Activated CD4-positive, alpha-beta memory T cell treated with anti-CD3 and anti-CD28 coated beads, Interleukin-2, amount 10 ng/mL, durations not matched to agents 7 days and 5 days (primary cell): ENCODE results near the gene SPDYE3. TPM values are rescaled to one million over a fixed set of nuclear protein-coding genes. Genes with fewer than 3 reads are reported as not detected.

Experiments
- CTCF ChIA-PET: fragments of 350-600 bp; sonication (Branson Sonifier 250); formaldehyde crosslinking; loops from one replicate; lab custom pipeline; 2021; ENCODE audit warnings: antibody characterized with exemption, inconsistent platforms; lab: Charles Lee
- POLR2A ChIA-PET: fragments of 350-600 bp; sonication (Branson Sonifier 250); formaldehyde crosslinking; loops from one replicate; lab custom pipeline; 2021; ENCODE audit warnings: antibody characterized with exemption; lab: Charles Lee
- DNase-seq: peaks from one replicate; pipeline ENCODE4 v3.0.0-alpha.2; 2020
- H3K27ac Mint-ChIP-seq: one replicate; pipeline ENCODE4 v1.8.0; 2021; ENCODE audit warnings: mild to moderate bottlenecking, mixed read lengths
- H3K27me3 Mint-ChIP-seq: one replicate; pipeline ENCODE4 v1.8.0; 2021; ENCODE audit warnings: mixed read lengths
- H3K36me3 Mint-ChIP-seq: one replicate; pipeline ENCODE4 v1.8.0; 2021; ENCODE audit warnings: low read depth, mixed read lengths
- H3K4me1 Mint-ChIP-seq: one replicate; pipeline ENCODE4 v1.8.0; 2021; ENCODE audit warnings: mixed read lengths
- H3K4me3 Mint-ChIP-seq: one replicate; pipeline ENCODE4 v1.8.0; 2021; ENCODE audit warnings: mild to moderate bottlenecking, mixed read lengths
- H3K9me3 Mint-ChIP-seq: one replicate; pipeline ENCODE4 v1.8.0; 2021; ENCODE audit warnings: mixed read lengths
- total RNA-seq, 2 experiments: library from RNA; stranded (reverse); gene quantifications; one replicate each; pipeline ENCODE4 v1.2.3, GENCODE V29; 2021

The SPDYE3 gene
- total RNA-seq, 2 experiments from 2014 or later = not detected

DNA sequence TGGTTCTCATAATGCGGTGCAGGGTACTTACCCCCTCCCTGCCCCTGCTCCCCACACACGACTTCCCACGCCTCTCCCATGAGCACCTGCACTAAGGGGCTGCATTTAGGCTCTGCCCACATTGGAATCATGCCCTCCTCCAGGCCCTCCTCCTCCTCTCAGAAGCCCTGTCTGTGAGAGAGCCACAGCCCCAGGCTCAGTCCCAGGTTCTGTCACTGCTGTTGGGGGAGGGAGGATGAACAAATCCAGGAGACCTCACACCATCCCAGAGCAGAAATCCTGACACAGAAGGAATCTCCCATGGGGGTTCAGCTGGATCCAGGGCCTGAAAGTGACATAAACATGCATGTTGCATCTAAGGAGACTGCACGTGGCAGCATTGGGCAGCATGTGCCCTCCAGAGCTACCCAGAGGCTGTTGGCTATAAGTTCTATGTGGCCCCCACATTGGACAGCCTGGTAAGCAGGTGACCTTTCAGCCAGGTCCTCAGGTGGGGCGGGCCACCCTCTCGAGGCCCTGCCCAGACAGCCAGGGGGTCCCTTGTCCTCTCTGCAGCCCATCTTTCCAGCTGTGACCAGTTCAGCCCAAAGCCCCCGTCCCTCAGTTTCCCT, 64.2 kb downstream of the SPDYE3 start:
- no peak overlapping the region for H3K4me3 Mint-ChIP-seq
- DNase-seq = no peak
- POLR2A ChIA-PET = interaction anchor here (0.9 kb wide), 1 partner anchor 58 kb away, joined by 3 read pairs; the partner anchor contains the start of gene MEPCE
- peaks cover 5% of the 10 kb centered on the region for H3K36me3 Mint-ChIP-seq
- H3K4me1 Mint-ChIP-seq = peaks cover 25% of the 10 kb centered on the region
- no peaks in the 10 kb centered on the region for H3K9me3 Mint-ChIP-seq
- no peak overlapping the region for H3K27ac Mint-ChIP-seq
- H3K27me3 Mint-ChIP-seq = no peaks in the 10 kb centered on the region
- CTCF ChIA-PET = no interaction called here

Other genes with a start within 250 kb of the SPDYE3 start
- gene ZNF3, start 226.0 kb upstream of the SPDYE3 start, total RNA-seq = 10 to 100 TPM; 21.1 to 22.1 TPM
- 10 to 100 TPM; 81.7 to 86.3 TPM for gene COPS6, start 218.7 kb upstream of the SPDYE3 start, total RNA-seq
- gene MCM7, start 206.3 kb upstream of the SPDYE3 start, total RNA-seq = 100 to 1,000 TPM; 266 to 273 TPM
- 10 to 100 TPM; 10.6 to 15.2 TPM for gene AP4M1, start 206.1 kb upstream of the SPDYE3 start, total RNA-seq
- gene TAF6, start 188.3 kb upstream of the SPDYE3 start, total RNA-seq = 10 to 100 TPM; 54.6 to 56.5 TPM
- gene CNPY4, start 188.1 kb upstream of the SPDYE3 start, total RNA-seq = 10 to 100 TPM; 31.3 to 32.5 TPM
- gene MBLAC1, start 180.7 kb upstream of the SPDYE3 start, total RNA-seq = 1 to 10 TPM; 3.4 to 4.1 TPM
- 100 to 1,000 TPM; 164 to 167 TPM for gene LAMTOR4, start 158.8 kb upstream of the SPDYE3 start, total RNA-seq
- gene TRAPPC14, start 149.0 kb upstream of the SPDYE3 start, total RNA-seq = 10 to 100 TPM; 37.8 to 41.2 TPM
- gene GAL3ST4, start 139.1 kb upstream of the SPDYE3 start, total RNA-seq = 1 to 10 TPM; 2.4 to 2.7 TPM
- 1 to 10 TPM; 3.8 to 4.8 TPM for gene GPC2, start 130.3 kb upstream of the SPDYE3 start, total RNA-seq
- gene STAG3, start 129.8 kb upstream of the SPDYE3 start, total RNA-seq = 10 to 100 TPM; 12.9 to 13.1 TPM
- gene PVRIG, start 87.8 kb upstream of the SPDYE3 start, total RNA-seq = 10 to 100 TPM; 70.5 to 71.8 TPM
- 10 to 100 TPM; 39.8 to 40.6 TPM for gene PILRB, start 50.4 kb downstream of the SPDYE3 start, total RNA-seq
- gene PILRA, start 65.8 kb downstream of the SPDYE3 start, total RNA-seq = 1 to 10 TPM; 1.3 to 1.5 TPM
- gene ZCWPW1, start 121.0 kb downstream of the SPDYE3 start, total RNA-seq = 1 to 10 TPM; 2.7 to 3.0 TPM
- gene MEPCE, start 122.1 kb downstream of the SPDYE3 start, total RNA-seq = 10 to 100 TPM; 36.7 to 40.1 TPM
- gene PPP1R35, start 128.8 kb downstream of the SPDYE3 start, total RNA-seq = 100 to 1,000 TPM; 100 to 101 TPM
- gene SPACDR, start 156.6 kb downstream of the SPDYE3 start, total RNA-seq = 1 to 10 TPM; 4.0 to 4.3 TPM
- gene TSC22D4, start 171.5 kb downstream of the SPDYE3 start, total RNA-seq = 100 to 1,000 TPM; 133 to 136 TPM
- gene NYAP1, start 176.2 kb downstream of the SPDYE3 start, total RNA-seq = under 1 TPM; 0.05 to 0.13 TPM
- 10 to 100 TPM; 53.9 to 59.8 TPM for gene AGFG2, start 231.5 kb downstream of the SPDYE3 start, total RNA-seq